ENCODE data around the gene ZNF354B.

ZNF354B gene

DNA sequence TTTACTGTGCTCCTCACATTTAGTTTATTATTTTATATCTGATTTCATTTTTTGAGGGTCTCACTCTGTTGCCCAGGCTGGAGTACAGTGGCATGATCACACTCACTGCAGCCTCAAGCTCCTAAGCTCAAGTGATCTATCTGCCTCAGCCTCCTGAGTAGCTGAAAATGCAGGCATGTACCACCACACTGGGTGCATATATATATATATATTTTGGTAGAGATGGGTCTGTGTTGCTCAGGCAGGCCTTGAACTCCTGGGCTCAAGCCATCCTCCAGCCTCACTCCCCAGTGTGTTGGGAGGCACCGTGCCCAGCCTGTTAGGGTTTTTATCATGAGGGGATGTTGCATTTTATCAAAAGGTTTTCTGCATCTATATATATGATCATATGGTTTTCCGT lies 39.8 kb upstream of the ZNF354B start:
- TF ChIP-seq YY1 (IDR thresholded peaks at IDR 0.05; ENCODE audit: low read depth) (no peak), FOXM1 (IDR thresholded peaks at IDR 0.05; ENCODE audit: borderline replicate concordance, low read depth) (no peak), EGR1 (IDR thresholded peaks at IDR 0.05) (no peak), TAF1 (IDR thresholded peaks at IDR 0.05; ENCODE audit: low read depth) (no peak), TEAD4 (IDR thresholded peaks at IDR 0.05) (no peak), CREB1 (IDR thresholded peaks at IDR 0.05; ENCODE audit: low read depth) (no peak), REST (IDR thresholded peaks at IDR 0.05; ENCODE audit: low read depth) (no peak), NFIC (IDR thresholded peaks at IDR 0.05) (no peak), TCF12 (IDR thresholded peaks at IDR 0.05; ENCODE audit: low read depth) (no peak), CEBPB (IDR thresholded peaks at IDR 0.05) (no peak), EP300 (IDR thresholded peaks at IDR 0.05; ENCODE audit: borderline replicate concordance) (no peak), ZBTB7A (IDR thresholded peaks at IDR 0.05; ENCODE audit: low read depth) (no peak), RAD21 (IDR thresholded peaks at IDR 0.05; ENCODE audit: low read depth) (no peak)
- TF ChIP-seq, protein P1, sequence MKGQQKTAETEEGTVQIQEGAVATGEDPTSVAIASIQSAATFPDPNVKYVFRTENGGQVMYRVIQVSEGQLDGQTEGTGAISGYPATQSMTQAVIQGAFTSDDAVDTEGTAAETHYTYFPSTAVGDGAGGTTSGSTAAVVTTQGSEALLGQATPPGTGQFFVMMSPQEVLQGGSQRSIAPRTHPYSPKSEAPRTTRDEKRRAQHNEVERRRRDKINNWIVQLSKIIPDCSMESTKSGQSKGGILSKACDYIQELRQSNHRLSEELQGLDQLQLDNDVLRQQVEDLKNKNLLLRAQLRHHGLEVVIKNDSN (IDR thresholded peaks at IDR 0.05) = no peak
- TF ChIP-seq, protein P2, sequence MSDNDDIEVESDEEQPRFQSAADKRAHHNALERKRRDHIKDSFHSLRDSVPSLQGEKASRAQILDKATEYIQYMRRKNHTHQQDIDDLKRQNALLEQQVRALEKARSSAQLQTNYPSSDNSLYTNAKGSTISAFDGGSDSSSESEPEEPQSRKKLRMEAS (IDR thresholded peaks at IDR 0.05) = no peak

- no peak for TF ChIP-seq ZBTB7A (IDR thresholded peaks at IDR 0.05; ENCODE audit: low read depth)
- TF ChIP-seq EP300 (IDR thresholded peaks at IDR 0.05; ENCODE audit: borderline replicate concordance) = no peak
- no peak for TF ChIP-seq CEBPB (IDR thresholded peaks at IDR 0.05)
- TF ChIP-seq TCF12 (IDR thresholded peaks at IDR 0.05; ENCODE audit: low read depth) = no peak
- no peak for TF ChIP-seq TAF1 (IDR thresholded peaks at IDR 0.05; ENCODE audit: low read depth)
- TF ChIP-seq, protein P2 (IDR thresholded peaks at IDR 0.05) = no peak
- TF ChIP-seq RAD21 (IDR thresholded peaks at IDR 0.05; ENCODE audit: low read depth) = no peak
- no peak for TF ChIP-seq FOXM1 (IDR thresholded peaks at IDR 0.05; ENCODE audit: borderline replicate concordance, low read depth)
- no peak for TF ChIP-seq REST (IDR thresholded peaks at IDR 0.05; ENCODE audit: low read depth)
- TF ChIP-seq, protein P1 (IDR thresholded peaks at IDR 0.05) = no peak
- no peak for TF ChIP-seq YY1 (IDR thresholded peaks at IDR 0.05; ENCODE audit: low read depth)
- no peak for TF ChIP-seq TEAD4 (IDR thresholded peaks at IDR 0.05)
- no peak for TF ChIP-seq NFIC (IDR thresholded peaks at IDR 0.05)
- no peak for TF ChIP-seq EGR1 (IDR thresholded peaks at IDR 0.05)
- no peak for TF ChIP-seq CREB1 (IDR thresholded peaks at IDR 0.05; ENCODE audit: low read depth)
Measured at GRCh38 chr5:178825444-178825843, 34.3 kb upstream of the ZNF354B start.

GRCh38 chr5:178826216-178826615 lies 33.5 kb upstream of the ZNF354B start:
- TF ChIP-seq TEAD4 (IDR thresholded peaks at IDR 0.05) (no peak), EP300 (IDR thresholded peaks at IDR 0.05; ENCODE audit: borderline replicate concordance) (no peak), NFIC (IDR thresholded peaks at IDR 0.05) (no peak), TAF1 (IDR thresholded peaks at IDR 0.05; ENCODE audit: low read depth) (no peak), YY1 (IDR thresholded peaks at IDR 0.05; ENCODE audit: low read depth) (no peak), ZBTB7A (IDR thresholded peaks at IDR 0.05; ENCODE audit: low read depth) (no peak)
- TF ChIP-seq, protein P2 (IDR thresholded peaks at IDR 0.05) = no peak

DNA sequence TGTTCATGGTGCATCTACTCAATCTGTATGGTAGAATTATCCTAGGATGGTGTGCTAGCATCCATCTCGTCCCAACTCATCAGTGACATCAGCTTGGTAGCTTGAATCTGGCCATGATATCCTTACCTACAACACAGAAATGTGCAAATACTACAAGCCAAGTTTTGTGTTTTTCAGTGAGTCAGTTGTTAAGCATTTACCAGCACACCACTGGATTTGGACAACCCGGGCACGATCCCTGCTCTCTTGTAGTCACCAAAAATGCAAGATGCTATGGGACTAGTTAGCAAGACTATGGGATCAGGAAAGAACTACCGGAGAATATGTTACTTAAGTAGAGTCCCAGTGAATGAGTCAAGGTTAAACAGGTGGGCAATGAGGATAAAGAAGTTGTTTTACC lies 32.1 kb upstream of the ZNF354B start:
- TF ChIP-seq CEBPB (IDR thresholded peaks at IDR 0.05) (no peak), TCF12 (IDR thresholded peaks at IDR 0.05; ENCODE audit: low read depth) (no peak), NFIC (IDR thresholded peaks at IDR 0.05) (no peak), YY1 (IDR thresholded peaks at IDR 0.05; ENCODE audit: low read depth) (no peak)

DNA sequence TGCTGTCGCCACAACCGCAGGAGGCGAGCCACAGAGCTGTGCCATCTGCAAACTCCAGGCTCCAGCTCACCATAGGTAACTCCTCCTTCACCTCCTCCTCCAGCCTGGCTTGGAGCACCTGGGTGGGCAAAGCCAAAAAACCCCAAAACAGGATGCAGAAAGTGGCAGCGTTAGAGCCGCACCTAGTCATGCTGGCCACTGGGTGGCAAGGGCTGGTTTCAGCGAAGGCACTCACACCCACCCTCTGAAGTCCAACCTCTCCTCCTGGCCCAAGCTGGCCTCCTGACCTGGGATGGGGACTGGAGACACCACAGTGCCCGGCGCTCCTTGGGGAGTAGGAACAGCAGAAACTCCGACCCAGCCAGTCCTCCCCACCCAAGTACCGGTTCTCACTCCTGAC lies 28.7 kb upstream of the ZNF354B start:
- TF ChIP-seq NFIC (IDR thresholded peaks at IDR 0.05) (no peak), EGR1 (IDR thresholded peaks at IDR 0.05) (no peak), REST (IDR thresholded peaks at IDR 0.05; ENCODE audit: low read depth) (no peak)

Measured in Ishikawa (cell line).